Endothelial cell of umbilical vein (primary cell): Measurements from ENCODE around the gene CHIC2. TPM values are rescaled to one million over a fixed set of nuclear protein-coding genes. Genes with fewer than 3 reads are reported as not detected.

Source experiments
- BruUV-seq: library from RNA; stranded (reverse); fragments of 400-500 nt; replicated peaks from 2 replicates; lab custom pipeline; 2021; lab: Mats Ljungman, UMichigan
- CTCF ChIA-PET: fragments of 300-600, 350-600 bp; sonication (Branson Sonifier 250); formaldehyde crosslinking; loops from one replicate; lab custom pipeline; 2021; ENCODE audit warnings: antibody characterized with exemption, inconsistent platforms; lab: Charles Lee
- POLR2A ChIA-PET: fragments of 300-600, 350-600 bp; sonication (Branson Sonifier 250); formaldehyde crosslinking; loops from one replicate; lab custom pipeline; 2021; ENCODE audit warnings: antibody characterized with exemption, inconsistent platforms; lab: Charles Lee
- DNase-seq: peaks from one replicate; pipeline ENCODE4 v3.0.0-alpha.2; 2011; ENCODE audit warnings: low read depth, low spot score
- FAIRE-seq: peaks from 2 replicates; lab custom pipeline; 2011; peaks lifted over from hg19 to GRCh38; lab: Jason Lieb, UNC
- H2AFZ ChIP-seq: 2 replicates; pipeline ENCODE4 v1.6.0; 2012; ENCODE audit warnings: low read depth, low read length, control low read depth, inconsistent platforms
- H3K27ac ChIP-seq: 2 replicates; pipeline ENCODE4 v1.5.1; 2011; ENCODE audit warnings: low read depth, mild to moderate bottlenecking, control low read depth, low read length, moderate library complexity; ENCODE audit not compliant: insufficient read depth
- H3K27me3 ChIP-seq, 2 experiments: 2 replicates each; pipeline versions ENCODE4 v1.6.0 to v1.6.1; 2011; ENCODE audit warnings: low read length in 2 of 2, mixed read lengths in 1 of 2; ENCODE audit not compliant: control insufficient read depth in 2 of 2, insufficient read depth in 2 of 2
- H3K36me3 ChIP-seq, 2 experiments: 2 replicates in 1 of 2; 3 replicates in 1 of 2; pipeline ENCODE4 v1.5.1; 2011; ENCODE audit warnings: low read length in 2 of 2, mild to moderate bottlenecking in 1 of 2, moderate library complexity in 1 of 2; ENCODE audit not compliant: control insufficient read depth in 2 of 2, insufficient read depth in 2 of 2; ENCODE audit errors: extremely low read depth in 1 of 2
- H3K4me1 ChIP-seq: 3 replicates; pipeline ENCODE4 v1.5.1; 2011; ENCODE audit warnings: mild to moderate bottlenecking, low read length; ENCODE audit not compliant: control insufficient read depth, insufficient read depth; ENCODE audit errors: extremely low read depth
- H3K4me2 ChIP-seq: 2 replicates; pipeline ENCODE4 v1.6.1; 2011; ENCODE audit warnings: low read length, control low read depth, mixed read lengths; ENCODE audit not compliant: insufficient read depth
- H3K4me3 ChIP-seq, 3 experiments: fragments of 200-600 bp in 1 of 3; sonication (generic), shearing (Covaris generic) in 1 of 3; replicated peaks in 1 of 3; 2 replicates each; pipeline ENCODE4 v1.5.1; 2011 to 2016; ENCODE audit warnings: control low read depth in 3 of 3, low read length in 3 of 3, mild to moderate bottlenecking in 2 of 3, inconsistent platforms in 1 of 3, low read depth in 1 of 3, moderate library complexity in 1 of 3; ENCODE audit not compliant: insufficient read depth in 1 of 3
- H3K79me2 ChIP-seq: 2 replicates; pipeline ENCODE4 v1.6.0; 2012; ENCODE audit warnings: low read length, inconsistent platforms; ENCODE audit not compliant: control insufficient read depth, insufficient read depth
- H3K9ac ChIP-seq: replicated peaks from 2 replicates; pipeline ENCODE3; 2011; ENCODE audit warnings: low read length, control low read depth; ENCODE audit not compliant: insufficient read depth; ENCODE audit errors: extremely low read depth
- H3K9me1 ChIP-seq: replicated peaks from 3 replicates; pipeline ENCODE4 v1.6.0; 2011; ENCODE audit warnings: mild to moderate bottlenecking, low read length; ENCODE audit not compliant: control insufficient read depth, insufficient read depth; ENCODE audit errors: extremely low read depth
- H3K9me3 ChIP-seq: replicated peaks from 2 replicates; pipeline ENCODE4 v1.5.1; 2012; ENCODE audit warnings: low read length, inconsistent platforms; ENCODE audit not compliant: control insufficient read depth, insufficient read depth
- H4K20me1 ChIP-seq: replicated peaks from 2 replicates; pipeline ENCODE3; 2011; ENCODE audit warnings: mild to moderate bottlenecking, low read length; ENCODE audit not compliant: control insufficient read depth, insufficient read depth; ENCODE audit errors: extremely low read depth
- CTCF ChIP-seq, 2 donors: IDR thresholded peaks; 1 replicate in 1 of 2; 2 replicates in 1 of 2; pipeline ENCODE4 v1.5.1; 2011; ENCODE audit warnings: low read length in 2 of 2, mild to moderate bottlenecking in 2 of 2, moderate library complexity in 2 of 2, control low read depth in 1 of 2, inconsistent platforms in 1 of 2, low read depth in 1 of 2; ENCODE audit not compliant: insufficient read depth in 1 of 2; ENCODE audit errors: extremely low read depth in 1 of 2
- EZH2 ChIP-seq: IDR thresholded peaks from 2 replicates; pipeline ENCODE4 v1.6.1; 2012; ENCODE audit warnings: borderline replicate concordance, low read depth, mild to moderate bottlenecking, moderate library complexity, low read length, inconsistent platforms; ENCODE audit not compliant: severe bottlenecking
- FOS ChIP-seq: IDR thresholded peaks from 2 replicates; pipeline ENCODE4 v1.6.1; 2011; ENCODE audit warnings: mild to moderate bottlenecking, low read length, moderate library complexity, borderline replicate concordance; ENCODE audit not compliant: insufficient read depth
- JUN ChIP-seq: IDR thresholded peaks from 2 replicates; pipeline ENCODE4 v1.6.1; 2011; ENCODE audit warnings: borderline replicate concordance, low read depth; ENCODE audit not compliant: insufficient read length, insufficient read depth
- POLR2A ChIP-seq: IDR thresholded peaks from 2 replicates; pipeline ENCODE4 v1.6.1; 2012; ENCODE audit warnings: low read depth, mild to moderate bottlenecking, control low read depth, low read length
- POLR2AphosphoS5 ChIP-seq: IDR thresholded peaks from 2 replicates; pipeline ENCODE4 v1.6.1; 2012; ENCODE audit warnings: low read depth, mild to moderate bottlenecking, control low read depth, low read length, moderate library complexity; ENCODE audit not compliant: insufficient read depth
- dilution Hi-C: fragments of 300-500 bp; cut with MboI; formaldehyde crosslinking; loops from one replicate; pipeline ENCODE4 v1.15.0; 2019; ENCODE audit warnings: low sequenced_read_pairs; ENCODE audit not compliant: extremely low pct_ligation_motif_present
- intact Hi-C: fragments of 100-400 bp; cut with micrococcal nuclease; formaldehyde crosslinking; loops from one replicate; pipeline ENCODE4 v1.10.0; 2022
- polyA plus RNA-seq, 4 experiments: library from polyadenylated mRNA; depleted of rRNA in 3 of 4; stranded (reverse) in 3 of 4; unstranded in 1 of 4; fragments of >200 nt; gene quantifications; 2 replicates each; pipeline versions ENCODE4 v1.2.1 to v1.2.3, GENCODE V29; 2011 to 2012; ENCODE audit warnings: missing spikeins in 1 of 4
- total RNA-seq: library from RNA; stranded (reverse); gene quantifications from 2 replicates; pipeline ENCODE4 v1.2.3, GENCODE V29; 2021

Gene CHIC2
- total and polyA plus RNA-seq, 2 donors (not counting 3 experiments of a cell fraction or from before 2014, with no cell fraction given) = 27.4 to 43.3 TPM

DNA sequence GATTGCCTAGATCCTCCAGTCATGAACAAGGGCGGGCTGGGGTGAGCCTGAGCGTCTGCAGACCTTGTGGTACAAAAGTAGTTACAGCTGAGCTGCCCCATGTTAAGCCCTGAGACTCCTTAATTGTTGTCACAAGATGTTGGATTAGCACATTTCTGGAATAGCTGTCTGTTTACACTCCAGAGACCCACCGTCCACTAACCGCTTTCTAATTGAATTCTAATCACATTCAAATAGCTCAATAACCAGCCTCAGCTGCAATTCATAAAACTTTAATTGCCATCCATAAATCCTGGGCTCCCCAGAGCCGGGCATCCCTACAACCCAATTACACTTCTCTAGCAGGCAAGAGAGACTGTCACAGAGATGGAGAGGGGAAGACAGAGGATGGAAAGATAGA lies 34.0 kb upstream of the CHIC2 start:
- Histone ChIP-seq H3K27me3 (peaks cover 77 to 90% of the 10 kb centered on the region in 2 experiments), H4K20me1 (no peaks in the 10 kb centered on the region), H3K9me3 (no peaks in the 10 kb centered on the region), H3K27ac (no peak overlapping the region), H2AFZ (no peak overlapping the region), H3K4me2 (no peak overlapping the region), H3K9ac (no peak overlapping the region), H3K36me3 (no peaks in the 10 kb centered on the region), H3K9me1 (no peaks in the 10 kb centered on the region), H3K4me1 (peaks cover 22% of the 10 kb centered on the region), H3K4me3 (no peak overlapping the region), H3K79me2 (no peaks in the 10 kb centered on the region)
- no peak for FAIRE-seq
- no peak for TF ChIP-seq POLR2A
- TF ChIP-seq EZH2 = no peak
- TF ChIP-seq POLR2AphosphoS5 = no peak
- BruUV-seq = no TSS peak
- intact Hi-C loops (loop anchor here (5.0 kb wide), 1 partner anchor 81 kb away; no protein-coding TSS in a partner anchor), dilution Hi-C loops (no loop called here)
- POLR2A ChIA-PET = no interaction called here
- CTCF ChIA-PET = interaction anchor here (1.6 to 2.2 kb wide), 2 partner anchors 13 to 135 kb away, joined by 4 to 7 read pairs; no protein-coding TSS in a partner anchor
- no peak for DNase-seq

GRCh38 chr4:54097152-54097551 lies 32.7 kb upstream of the CHIC2 start:
- H3K9me1 ChIP-seq = no peaks in the 10 kb centered on the region
- peaks cover 73 to 87% of the 10 kb centered on the region in 2 experiments for H3K27me3 ChIP-seq
- H3K79me2 ChIP-seq = no peaks in the 10 kb centered on the region
- dilution Hi-C loops (no loop called here), intact Hi-C loops (loop anchor here (5.0 kb wide), 1 partner anchor 80 kb away; no protein-coding TSS in a partner anchor)
- H3K4me3 ChIP-seq = no peak overlapping the region
- H3K9ac ChIP-seq = no peak overlapping the region
- ChIA-PET POLR2A (no interaction called here), CTCF (interaction anchor here (1.5 kb wide), 1 partner anchor 167 kb away, joined by 5 read pairs; no protein-coding TSS in a partner anchor)
- BruUV-seq = no TSS peak
- no peaks in the 10 kb centered on the region for H3K9me3 ChIP-seq
- no peak for TF ChIP-seq JUN
- TF ChIP-seq FOS = no peak
- no peak for TF ChIP-seq CTCF (IDR thresholded peaks at IDR 0.05; ENCODE audit: extremely low read depth in 1 of 2, insufficient read depth in 1 of 2, low read depth in 1 of 2, low read length in 2 of 2)
- H2AFZ ChIP-seq = no peak overlapping the region
- H3K4me1 ChIP-seq = peaks cover 23% of the 10 kb centered on the region
- H3K27ac ChIP-seq = no peak overlapping the region
- no peaks in the 10 kb centered on the region for H3K36me3 ChIP-seq
- H3K4me2 ChIP-seq = no peak overlapping the region
- no peak for FAIRE-seq
- DNase-seq = no peak
- H4K20me1 ChIP-seq = no peaks in the 10 kb centered on the region
